Measurements from ENCODE around the gene BIN1. TPM values are rescaled to one million over a fixed set of nuclear protein-coding genes. Genes with fewer than 3 reads are reported as not detected.
A peak's percentile ranks its signal among the peaks of the same experiment; 100 is the strongest.

The BIN1 gene
- total RNA-seq, 4 donors from 2014 or later = 41.5 to 112 (median 57.8) TPM

GRCh38 chr2:127115471-127116199 is 8.7 kb upstream of the BIN1 start:
- DNase-seq = no peak
- Histone ChIP-seq H3K27me3 (no peaks in the 10 kb centered on the region), H3K4me1 (no peaks in the 10 kb centered on the region), H3K36me3 (no peaks in the 10 kb centered on the region), H3K4me3 (no peak overlapping the region), H3K27ac (no peak overlapping the region), H3K9me3 (no peaks in the 10 kb centered on the region)
- intact Hi-C loops (cut with DNase I; ENCODE audit: low total_unique reads) = no loop called here
- no peak for TF ChIP-seq CTCF (IDR thresholded peaks at IDR 0.05)
- TF ChIP-seq POLR2A (IDR thresholded peaks at IDR 0.05) = no peak

GRCh38 chr2:127110985-127111384 is 4.0 kb upstream of the BIN1 start:
- H3K4me3 ChIP-seq = no peak overlapping the region
- H3K36me3 ChIP-seq = no peaks in the 10 kb centered on the region
- no peaks in the 10 kb centered on the region for H3K4me1 ChIP-seq
- no peak for DNase-seq
- no peak overlapping the region for H3K27ac ChIP-seq
- intact Hi-C loops (cut with DNase I; ENCODE audit: low total_unique reads) = no loop called here
- TF ChIP-seq CTCF (IDR thresholded peaks at IDR 0.05) = no peak
- TF ChIP-seq POLR2A (IDR thresholded peaks at IDR 0.05) = no peak
- no peaks in the 10 kb centered on the region for H3K27me3 ChIP-seq
- no peaks in the 10 kb centered on the region for H3K9me3 ChIP-seq

GRCh38 chr2:127108090-127108523 is 1.2 kb upstream of the BIN1 start:
- peak in 1 of 2 donors; percentile 17 for DNase-seq
- no peaks in the 10 kb centered on the region for H3K9me3 ChIP-seq
- no peak for TF ChIP-seq CTCF (IDR thresholded peaks at IDR 0.05)
- TF ChIP-seq POLR2A (IDR thresholded peaks at IDR 0.05) = no peak
- H3K4me1 ChIP-seq = no peaks in the 10 kb centered on the region
- no peaks in the 10 kb centered on the region for H3K27me3 ChIP-seq
- no peaks in the 10 kb centered on the region for H3K36me3 ChIP-seq
- peak overlapping the region in 1 of 2 donors; percentile 64 for H3K4me3 ChIP-seq
- H3K27ac ChIP-seq = peak overlapping the region; percentile 86 to 89
- intact Hi-C loops (cut with DNase I; ENCODE audit: low total_unique reads) = no loop called here

GRCh38 chr2:127107622-127107999 is 657 bp upstream of the BIN1 start:
- Histone ChIP-seq H3K4me3 (peak overlapping the region; percentile 64), H3K4me1 (peaks cover 0 to under 1% of the 10 kb centered on the region in 2 donors), H3K27me3 (no peaks in the 10 kb centered on the region), H3K27ac (peak overlapping the region; percentile 86 to 89), H3K9me3 (no peaks in the 10 kb centered on the region), H3K36me3 (no peaks in the 10 kb centered on the region)
- TF ChIP-seq POLR2A (IDR thresholded peaks at IDR 0.05) = no peak
- TF ChIP-seq CTCF (IDR thresholded peaks at IDR 0.05) = no peak
- DNase-seq = no peak
- intact Hi-C loops (cut with DNase I; ENCODE audit: low total_unique reads) = no loop called here

- no peak for TF ChIP-seq CTCF (IDR thresholded peaks at IDR 0.05)
- no peak for TF ChIP-seq POLR2A (IDR thresholded peaks at IDR 0.05)
- Histone ChIP-seq H3K27ac (peak overlapping the region; percentile 86 to 89), H3K9me3 (no peaks in the 10 kb centered on the region), H3K4me3 (peak overlapping the region; percentile 64), H3K27me3 (no peaks in the 10 kb centered on the region), H3K4me1 (peaks cover 0 to 5% of the 10 kb centered on the region in 2 donors), H3K36me3 (no peaks in the 10 kb centered on the region)
- intact Hi-C loops (cut with DNase I; ENCODE audit: low total_unique reads) = no loop called here
- peak in 1 of 2 donors; percentile 38 for DNase-seq
These were observed 430 bp downstream of the BIN1 start for GRCh38 chr2:127106457-127106990.
